SJSA1 (cell line): ENCODE measurements around the gene TBCD. TPM values are rescaled to one million over a fixed set of nuclear protein-coding genes. Genes with fewer than 3 reads are reported as not detected.

ENCODE experiments used
- DNase-seq, 2 experiments: peaks; one replicate each; pipeline ENCODE4 v3.0.0-alpha.2; 2015 to 2020; ENCODE audit warnings: low spot score in 2 of 2, low read depth in 1 of 2
- H3K27ac ChIP-seq: fragments of 250-450 bp; sonication (Bioruptor Pico); 2 replicates; pipeline ENCODE4 v1.5.1; 2020; ENCODE audit warnings: mild to moderate bottlenecking, moderate library complexity
- H3K27me3 ChIP-seq: fragments of 250-450 bp; sonication (Bioruptor Pico); replicated peaks from 2 replicates; pipeline ENCODE4 v1.5.1; 2020; ENCODE audit warnings: mild to moderate bottlenecking, moderate library complexity
- H3K36me3 ChIP-seq: fragments of 250-450 bp; sonication (Bioruptor Pico); 2 replicates; pipeline ENCODE4 v1.5.1; 2020; ENCODE audit warnings: mild to moderate bottlenecking
- H3K4me1 ChIP-seq: fragments of 250-450 bp; sonication (Bioruptor Pico); replicated peaks from 2 replicates; pipeline ENCODE4 v1.6.1; 2021; ENCODE audit warnings: mild to moderate bottlenecking
- H3K4me3 ChIP-seq: fragments of 250-450 bp; sonication (Bioruptor Pico); 2 replicates; pipeline ENCODE4 v1.5.1; 2020; ENCODE audit warnings: mild to moderate bottlenecking
- H3K9me3 ChIP-seq: fragments of 250-450 bp; sonication (Bioruptor Pico); replicated peaks from 2 replicates; pipeline ENCODE4 v1.5.1; 2020; ENCODE audit warnings: mild to moderate bottlenecking
- total RNA-seq: library from RNA; depleted of rRNA; stranded (reverse); fragments of >200 nt; shearing (Covaris generic); gene quantifications from 2 replicates; pipeline ENCODE4 v1.2.3, GENCODE V29; 2014

Gene TBCD
- total RNA-seq, 1 experiment from 2014 or later = 39.4 TPM

DNA sequence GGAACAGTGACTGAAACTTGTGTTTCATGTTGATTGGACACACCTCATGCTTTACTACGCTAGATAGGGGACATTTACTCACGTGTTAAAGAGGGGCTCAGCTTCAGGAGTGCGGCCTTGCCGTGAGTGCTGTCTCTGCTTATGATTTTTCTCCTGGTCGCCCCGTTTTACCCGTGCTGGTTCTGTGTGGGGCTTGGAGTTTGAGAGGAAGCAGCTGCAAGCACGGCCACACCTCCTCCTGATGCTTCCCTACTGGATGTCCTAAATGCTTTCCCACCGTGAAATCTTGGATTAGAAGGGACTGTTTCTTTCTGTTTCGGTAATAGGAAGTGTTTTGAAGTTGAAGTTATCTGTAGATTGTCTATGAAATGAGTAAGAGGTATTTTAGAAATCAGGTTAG is 141.9 kb downstream of the TBCD start:
- Histone ChIP-seq H3K27me3 (no peaks in the 10 kb centered on the region), H3K36me3 (peaks cover 24% of the 10 kb centered on the region), H3K9me3 (no peaks in the 10 kb centered on the region), H3K4me1 (no peaks in the 10 kb centered on the region), H3K4me3 (no peak overlapping the region), H3K27ac (no peak overlapping the region)
- no peak for DNase-seq

DNA sequence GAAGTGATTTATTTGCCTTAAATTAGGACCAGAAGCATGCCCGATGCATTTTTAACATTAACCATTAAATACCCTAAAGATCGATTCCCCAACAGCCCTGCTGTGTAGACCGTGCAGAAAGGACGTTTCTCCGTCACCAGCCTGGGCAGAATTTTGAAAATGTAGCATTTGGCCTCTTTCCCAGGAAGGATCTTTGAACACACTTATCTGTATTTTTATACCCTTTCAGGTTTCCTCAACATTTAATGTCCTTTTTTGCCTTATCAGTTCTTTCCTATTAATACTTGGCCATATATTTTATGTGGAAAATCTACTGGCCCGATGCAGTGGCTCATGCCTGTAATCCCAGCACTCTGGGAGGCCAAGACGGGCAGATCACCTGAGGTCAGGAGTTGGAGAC is 142.5 kb downstream of the TBCD start:
- H3K4me3 ChIP-seq = no peak overlapping the region
- no peaks in the 10 kb centered on the region for H3K27me3 ChIP-seq
- peaks cover 22% of the 10 kb centered on the region for H3K36me3 ChIP-seq
- H3K9me3 ChIP-seq = no peaks in the 10 kb centered on the region
- no peak for DNase-seq
- H3K4me1 ChIP-seq = peaks cover 5% of the 10 kb centered on the region; the same call in 1 of the 2 replicates
- no peak overlapping the region for H3K27ac ChIP-seq

DNA sequence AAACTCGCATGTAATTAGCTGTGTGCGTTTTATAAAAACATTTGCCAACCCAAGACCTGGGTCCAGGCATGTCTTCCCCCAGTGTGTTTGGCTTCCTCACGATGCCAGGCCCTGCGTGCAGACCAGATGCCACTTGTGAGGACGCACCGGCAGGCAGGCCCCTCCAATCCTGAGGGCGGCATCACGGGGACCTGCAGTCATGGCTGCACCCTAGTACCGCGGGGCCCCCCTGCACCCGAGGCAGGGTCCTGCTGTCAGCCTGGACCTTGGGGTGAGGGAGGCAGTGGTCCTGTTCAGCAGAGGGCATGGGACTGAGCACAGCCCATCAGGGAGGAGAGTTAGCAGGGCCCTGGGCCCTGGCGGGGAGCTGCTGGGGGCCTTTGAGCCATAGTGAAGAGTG is 143.2 kb downstream of the TBCD start:
- peaks cover 12% of the 10 kb centered on the region for H3K4me1 ChIP-seq
- no peak overlapping the region for H3K4me3 ChIP-seq
- peaks cover 15% of the 10 kb centered on the region; the same call in 1 of the 2 replicates for H3K36me3 ChIP-seq
- H3K27ac ChIP-seq = no peak overlapping the region
- no peak for DNase-seq
- no peaks in the 10 kb centered on the region for H3K9me3 ChIP-seq
- no peaks in the 10 kb centered on the region for H3K27me3 ChIP-seq

DNA sequence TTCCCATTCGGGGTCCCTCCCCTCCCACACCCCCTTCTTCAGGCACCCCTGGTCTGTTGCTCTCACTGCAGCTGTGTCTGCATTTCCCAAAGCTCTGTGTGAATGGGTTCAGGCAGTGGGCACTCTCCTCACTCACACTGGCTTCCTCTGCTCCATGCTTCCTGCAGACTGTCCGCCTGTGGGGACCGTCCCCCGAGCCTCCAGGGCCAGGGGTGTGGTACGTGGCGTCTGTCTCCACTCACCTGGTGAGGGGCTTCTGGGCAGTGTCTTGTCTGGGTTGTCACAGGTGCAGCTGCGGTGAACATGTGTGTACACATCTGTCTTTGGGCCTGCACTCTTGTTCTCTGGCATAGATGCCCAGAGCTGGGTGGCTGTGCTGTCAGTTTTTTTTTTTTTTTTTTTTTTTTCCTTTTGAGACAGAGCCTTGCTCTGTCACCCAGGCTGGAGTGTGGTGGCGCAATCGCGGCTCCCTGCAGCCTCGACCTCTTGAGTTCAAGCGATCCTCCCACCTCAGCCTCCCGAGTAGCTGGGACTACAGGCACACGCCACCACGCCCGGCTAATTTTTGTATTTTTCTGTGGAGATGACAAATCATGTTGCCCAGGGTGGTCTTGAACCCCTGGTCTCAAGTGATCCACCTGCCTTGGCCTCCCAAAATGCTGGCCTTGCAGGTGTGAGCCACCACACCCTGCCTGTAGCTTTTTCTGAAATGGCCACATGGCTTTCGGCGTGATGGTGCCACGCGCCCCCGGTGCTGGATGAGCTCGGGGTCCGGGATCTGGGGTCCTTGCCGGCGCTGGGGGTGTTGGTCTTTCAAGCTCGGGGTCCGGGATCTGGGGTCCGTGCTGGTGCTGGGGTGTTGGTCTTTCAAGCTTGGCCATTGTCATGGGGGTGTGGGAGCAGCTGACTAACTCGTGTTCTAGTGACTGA is 144.5 kb downstream of the TBCD start:
- peaks cover 25% of the 10 kb centered on the region for H3K4me1 ChIP-seq
- H3K9me3 ChIP-seq = no peaks in the 10 kb centered on the region
- no peaks in the 10 kb centered on the region for H3K27me3 ChIP-seq
- peaks cover 12% of the 10 kb centered on the region for H3K36me3 ChIP-seq
- DNase-seq = no peak
- H3K27ac ChIP-seq = no peak overlapping the region
- no peak overlapping the region for H3K4me3 ChIP-seq

DNA sequence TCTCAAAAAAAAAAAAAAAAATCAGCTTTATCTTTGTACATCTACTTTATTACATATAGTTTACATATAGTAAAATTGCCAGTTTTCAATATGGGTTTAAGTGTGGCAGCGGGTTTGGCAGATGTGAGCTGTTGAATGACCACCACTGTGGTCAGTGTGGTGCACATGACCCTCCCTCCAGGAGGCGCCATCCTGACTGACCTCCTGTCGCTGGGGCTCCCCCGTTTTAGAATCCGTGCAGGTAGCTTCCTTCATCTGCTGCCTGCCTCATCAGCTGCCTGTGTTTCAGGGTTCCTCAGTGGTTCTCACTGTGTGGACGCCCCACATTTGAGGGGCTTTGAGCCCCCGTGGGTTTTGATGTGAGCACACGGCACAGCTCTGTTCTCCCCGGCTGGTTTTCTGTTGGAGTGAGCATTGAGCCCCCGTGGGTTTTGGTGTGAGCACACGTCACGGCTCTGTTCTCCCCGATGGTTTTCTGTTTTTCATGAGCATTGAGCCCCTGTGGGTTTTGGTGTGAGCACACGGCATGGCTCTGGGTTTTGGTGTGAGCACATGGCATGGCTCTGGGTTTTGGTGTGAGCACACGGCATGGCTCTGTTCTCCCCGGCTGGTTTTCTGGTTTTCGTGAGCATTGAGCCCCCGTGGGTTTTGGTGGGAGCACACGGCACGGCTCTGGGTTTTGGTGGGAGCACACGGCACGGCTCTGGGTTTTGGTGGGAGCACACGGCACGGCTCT is 145.8 kb downstream of the TBCD start:
- DNase-seq = no peak
- H3K27ac ChIP-seq = no peak overlapping the region
- H3K4me3 ChIP-seq = no peak overlapping the region
- H3K9me3 ChIP-seq = no peaks in the 10 kb centered on the region
- H3K4me1 ChIP-seq = peaks cover 29% of the 10 kb centered on the region
- H3K27me3 ChIP-seq = no peaks in the 10 kb centered on the region
- H3K36me3 ChIP-seq = peaks cover 16% of the 10 kb centered on the region

DNA sequence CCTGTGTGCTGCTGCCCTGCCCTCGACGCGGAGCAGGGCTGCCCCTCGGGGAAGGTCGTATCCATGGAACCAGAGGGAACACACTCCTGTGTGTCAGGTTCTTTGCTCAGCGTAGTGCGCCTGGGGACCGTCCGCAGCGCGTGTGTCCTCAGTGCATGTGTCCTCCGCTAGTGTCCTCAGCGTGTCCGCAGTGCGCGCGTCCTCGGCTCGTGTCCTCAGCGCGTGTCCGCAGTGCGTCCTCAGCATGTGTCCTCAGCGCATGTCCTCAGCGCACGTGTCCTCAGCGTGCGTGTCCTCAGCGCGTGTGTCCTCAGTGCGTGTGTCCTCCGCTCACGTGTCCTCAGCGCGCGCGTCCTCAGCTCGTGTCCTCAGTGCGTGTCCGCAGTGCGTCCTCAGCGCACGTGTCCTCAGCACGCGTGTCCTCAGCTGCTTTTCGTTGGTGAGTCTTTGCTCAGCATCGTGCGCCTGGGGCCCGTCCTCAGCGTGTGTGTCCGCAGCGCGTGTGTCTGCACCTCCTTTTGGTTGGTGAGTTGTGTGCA is 147.2 kb downstream of the TBCD start:
- Histone ChIP-seq H3K4me1 (peaks cover 29% of the 10 kb centered on the region), H3K4me3 (no peak overlapping the region), H3K27me3 (no peaks in the 10 kb centered on the region), H3K36me3 (peaks cover 17% of the 10 kb centered on the region), H3K27ac (peak overlapping the region; percentile 84; the same call in 1 of the 2 replicates), H3K9me3 (no peaks in the 10 kb centered on the region)
- DNase-seq = no peak

DNA sequence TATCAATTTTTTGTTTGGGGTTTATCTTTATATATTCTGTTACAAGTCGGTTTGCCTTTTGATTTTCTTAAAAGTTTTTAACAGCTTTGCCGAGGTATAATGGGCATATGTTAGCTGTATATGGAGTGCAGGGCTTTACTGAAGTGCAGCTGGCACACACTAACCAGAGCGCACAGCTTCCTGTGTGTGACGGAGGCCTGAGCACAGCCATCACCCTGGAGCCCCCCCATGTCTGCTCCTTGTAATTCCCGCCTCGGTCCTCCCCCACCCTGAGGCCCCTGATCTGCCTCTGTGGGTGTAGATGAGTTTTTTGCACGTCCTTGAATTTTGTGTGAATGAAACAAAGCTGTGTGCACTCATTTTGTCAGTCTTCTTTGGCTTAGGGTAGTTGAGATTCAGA is 148.1 kb downstream of the TBCD start:
- no peak overlapping the region for H3K4me3 ChIP-seq
- peaks cover 17% of the 10 kb centered on the region for H3K36me3 ChIP-seq
- no peaks in the 10 kb centered on the region for H3K9me3 ChIP-seq
- peaks cover 29% of the 10 kb centered on the region for H3K4me1 ChIP-seq
- peak overlapping the region; percentile 84 for H3K27ac ChIP-seq
- no peak for DNase-seq
- H3K27me3 ChIP-seq = no peaks in the 10 kb centered on the region

DNA sequence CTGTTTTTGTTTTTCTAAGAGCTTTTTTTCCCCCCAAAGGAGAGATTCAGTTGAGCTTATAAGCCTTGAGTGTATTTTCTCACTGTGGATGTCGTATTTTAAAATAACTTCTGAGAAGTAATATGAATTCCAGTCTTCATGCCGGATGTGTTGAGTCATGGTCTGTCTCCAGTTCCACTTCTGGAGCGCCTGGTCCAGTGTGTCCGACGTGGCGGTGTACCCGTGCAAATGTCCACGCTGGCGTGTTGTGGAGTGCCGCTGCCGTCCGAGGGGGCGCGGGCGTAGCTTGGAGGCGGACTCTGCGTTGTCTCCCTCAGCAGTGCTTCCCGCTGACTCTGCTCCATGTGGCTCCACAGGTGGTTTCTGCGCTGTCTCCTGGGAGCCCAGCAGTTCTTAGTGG is 148.9 kb downstream of the TBCD start:
- peak overlapping the region; percentile 16 for H3K4me3 ChIP-seq
- peak overlapping the region; percentile 84 for H3K27ac ChIP-seq
- H3K9me3 ChIP-seq = no peaks in the 10 kb centered on the region
- H3K4me1 ChIP-seq = peaks cover 29% of the 10 kb centered on the region
- no peaks in the 10 kb centered on the region for H3K27me3 ChIP-seq
- DNase-seq = peak; percentile 67 to 74
- peaks cover 17% of the 10 kb centered on the region for H3K36me3 ChIP-seq

DNA sequence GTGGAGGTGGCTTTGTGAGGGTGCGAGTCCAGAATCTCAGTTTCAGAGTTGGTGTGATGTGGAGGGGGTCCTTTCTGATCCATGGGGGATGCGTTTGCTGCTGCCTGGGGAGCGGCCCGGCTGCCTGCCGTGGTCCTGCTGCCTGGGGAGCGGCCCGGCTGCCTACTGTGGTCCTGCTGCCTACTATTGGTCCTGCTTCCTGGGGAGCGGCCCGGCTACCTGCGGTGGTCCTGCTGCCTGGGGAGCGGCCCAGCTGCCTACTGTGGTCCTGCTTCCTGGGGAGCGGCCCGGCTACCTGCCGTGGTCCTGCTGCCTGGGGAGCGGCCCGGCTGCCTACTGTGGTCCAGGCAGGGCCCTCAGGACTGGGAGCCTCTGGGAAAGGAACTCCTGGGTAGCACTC is 149.5 kb downstream of the TBCD start:
- H3K4me3 ChIP-seq = no peak overlapping the region
- peaks cover 29% of the 10 kb centered on the region for H3K4me1 ChIP-seq
- peak overlapping the region; percentile 84 for H3K27ac ChIP-seq

DNA sequence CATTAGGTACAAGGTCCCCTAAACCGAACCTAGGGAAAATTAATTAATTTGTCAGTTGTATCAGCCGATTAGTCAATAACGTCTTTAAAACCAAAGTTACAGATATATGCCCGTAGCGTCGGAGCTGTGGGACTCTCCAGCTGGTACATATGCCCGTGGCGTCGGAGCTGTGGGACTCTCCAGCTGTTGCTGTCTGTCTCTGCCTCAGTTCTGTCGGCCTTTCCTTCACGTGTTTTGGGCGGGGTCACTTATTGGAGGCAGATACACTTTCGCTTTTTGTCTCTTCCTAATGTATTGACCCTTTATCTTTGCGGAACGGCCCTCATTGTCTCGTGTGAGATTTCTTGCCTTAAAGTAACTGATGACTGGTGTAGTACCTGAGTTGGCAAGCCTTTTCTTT is 150.0 kb downstream of the TBCD start:
- peaks cover 28% of the 10 kb centered on the region for H3K36me3 ChIP-seq
- H3K9me3 ChIP-seq = no peaks in the 10 kb centered on the region
- no peaks in the 10 kb centered on the region for H3K27me3 ChIP-seq
- H3K4me3 ChIP-seq = no peak overlapping the region
- H3K27ac ChIP-seq = no peak overlapping the region
- peaks cover 29% of the 10 kb centered on the region for H3K4me1 ChIP-seq
- no peak for DNase-seq

More for the DNA sequence above, 149.5 kb downstream of the TBCD start:
- no peaks in the 10 kb centered on the region for H3K9me3 ChIP-seq
- H3K27me3 ChIP-seq = no peaks in the 10 kb centered on the region
- peaks cover 23% of the 10 kb centered on the region for H3K36me3 ChIP-seq
- no peak for DNase-seq

DNA sequence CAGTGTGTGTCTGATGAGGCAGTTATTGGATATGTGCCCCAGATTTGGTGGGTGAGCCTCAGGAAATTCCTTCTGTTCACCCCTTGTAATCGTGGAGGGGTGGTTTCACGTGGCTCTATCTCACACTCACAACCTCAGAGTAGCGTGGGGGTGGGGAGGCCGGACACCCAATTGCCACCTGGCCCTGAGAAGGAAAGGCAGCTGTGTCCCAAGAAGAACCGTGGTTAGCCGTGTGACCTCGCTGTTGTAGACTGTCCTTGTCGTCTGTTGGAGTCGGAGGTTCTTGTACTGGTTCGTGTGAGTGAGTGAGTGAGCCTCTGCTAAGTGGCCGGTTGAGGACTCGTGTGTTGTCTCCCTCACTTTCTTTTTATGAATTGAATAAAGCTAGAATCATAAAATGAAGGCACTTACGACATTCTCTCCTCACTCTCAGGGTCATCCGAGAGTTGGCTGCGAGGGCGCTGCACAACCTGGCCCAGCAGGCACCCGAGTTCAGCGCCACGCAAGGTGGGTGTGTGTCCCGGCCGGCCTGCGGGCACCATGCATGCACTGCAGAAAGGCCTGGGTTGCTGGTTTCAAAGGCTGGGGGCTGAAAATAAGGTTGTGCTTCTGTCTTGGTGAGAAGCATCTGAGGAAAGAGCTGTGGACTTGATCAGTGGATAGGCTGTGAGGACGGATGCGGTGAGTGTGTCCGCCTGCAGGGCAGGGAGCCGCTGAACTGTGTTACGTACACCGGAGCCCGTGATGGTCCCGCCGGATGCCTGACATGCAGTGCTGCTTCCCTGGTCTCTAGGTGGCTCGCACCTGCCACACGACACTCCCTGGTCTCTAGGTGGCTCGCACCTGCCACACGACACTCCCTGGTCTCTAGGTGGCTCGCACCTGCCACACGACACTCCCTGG is 151.4 kb downstream of the TBCD start:
- Histone ChIP-seq H3K27ac (no peak overlapping the region), H3K4me3 (no peak overlapping the region), H3K4me1 (peaks cover 29% of the 10 kb centered on the region), H3K27me3 (no peaks in the 10 kb centered on the region), H3K9me3 (no peaks in the 10 kb centered on the region), H3K36me3 (peaks cover 37% of the 10 kb centered on the region)
- DNase-seq = no peak

DNA sequence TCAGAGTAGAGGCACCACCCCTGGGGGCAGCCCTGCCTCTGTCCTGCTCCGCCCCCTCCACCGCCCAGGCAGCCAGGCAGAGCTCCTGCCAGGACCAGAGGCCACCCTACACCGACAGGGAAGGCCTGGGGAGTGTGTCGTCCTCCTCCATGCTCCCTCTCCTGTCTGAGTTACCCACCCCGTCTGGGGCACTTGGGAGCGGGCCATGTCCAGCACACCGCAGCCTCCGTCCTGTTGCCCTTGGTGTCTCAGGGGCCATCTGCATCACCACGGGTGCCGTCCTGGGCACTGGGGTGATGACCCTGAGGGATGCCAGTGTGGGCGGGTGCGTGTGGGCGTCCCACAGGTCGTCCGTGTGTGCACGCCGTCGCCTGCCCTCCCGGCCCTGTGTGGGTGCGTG is 153.3 kb downstream of the TBCD start:
- no peaks in the 10 kb centered on the region for H3K27me3 ChIP-seq
- H3K4me3 ChIP-seq = no peak overlapping the region

More for the DNA sequence above, 153.3 kb downstream of the TBCD start:
- no peak overlapping the region for H3K27ac ChIP-seq
- peaks cover 16% of the 10 kb centered on the region for H3K4me1 ChIP-seq
- no peaks in the 10 kb centered on the region for H3K9me3 ChIP-seq
- H3K36me3 ChIP-seq = peaks cover 37% of the 10 kb centered on the region
- no peak for DNase-seq
